NCI-H774 (cell line): ENCODE measurements around the gene HTT.

Experiments used
- DNase-seq: peaks from one replicate; lab custom pipeline; 2025; lab: John Stamatoyannopoulos, UW

HTT gene

DNA sequence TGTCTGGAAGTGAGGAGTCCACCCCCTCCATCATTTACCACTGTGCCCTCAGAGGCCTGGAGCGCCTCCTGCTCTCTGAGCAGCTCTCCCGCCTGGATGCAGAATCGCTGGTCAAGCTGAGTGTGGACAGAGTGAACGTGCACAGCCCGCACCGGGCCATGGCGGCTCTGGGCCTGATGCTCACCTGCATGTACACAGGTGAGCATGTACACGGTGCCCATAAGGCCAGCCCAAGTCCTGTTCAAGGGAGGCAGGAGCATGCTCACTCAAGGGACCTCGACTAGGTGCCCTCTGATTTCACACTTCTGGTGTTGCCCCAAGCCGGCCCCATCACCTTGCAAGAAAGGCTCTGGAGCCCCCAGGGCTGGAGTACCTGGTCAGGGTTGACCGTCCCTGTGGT lies 161.1 kb downstream of the HTT start:
- no peak for DNase-seq

DNA sequence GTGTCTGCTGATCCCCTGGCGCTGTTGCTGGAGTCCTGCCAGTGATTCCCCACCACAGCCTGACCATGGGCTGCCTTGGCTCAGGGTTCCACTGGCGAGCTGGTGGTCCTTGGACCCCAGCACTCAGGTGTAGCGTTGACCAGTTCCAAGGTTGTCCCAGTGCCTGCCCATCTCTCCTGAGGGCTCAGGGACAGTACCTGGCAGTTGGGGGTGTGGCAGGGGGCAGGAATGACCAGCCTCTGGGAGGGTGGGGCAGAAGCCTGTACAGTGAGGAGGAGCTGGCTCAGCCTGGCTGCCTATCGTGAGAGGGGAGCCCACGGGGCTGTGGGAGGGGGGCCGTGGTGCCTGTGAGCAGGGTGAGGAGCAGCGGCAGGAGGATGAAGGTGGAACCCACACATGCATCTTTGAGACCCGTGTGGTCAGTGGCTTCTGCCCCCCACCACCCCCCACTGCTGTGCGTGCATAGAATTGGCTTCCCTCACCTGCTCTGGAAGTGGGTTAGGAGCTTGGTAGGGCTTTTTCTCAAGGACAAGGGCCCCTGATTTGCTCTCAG lies 161.9 kb downstream of the HTT start:
- DNase-seq, result no peak

DNA sequence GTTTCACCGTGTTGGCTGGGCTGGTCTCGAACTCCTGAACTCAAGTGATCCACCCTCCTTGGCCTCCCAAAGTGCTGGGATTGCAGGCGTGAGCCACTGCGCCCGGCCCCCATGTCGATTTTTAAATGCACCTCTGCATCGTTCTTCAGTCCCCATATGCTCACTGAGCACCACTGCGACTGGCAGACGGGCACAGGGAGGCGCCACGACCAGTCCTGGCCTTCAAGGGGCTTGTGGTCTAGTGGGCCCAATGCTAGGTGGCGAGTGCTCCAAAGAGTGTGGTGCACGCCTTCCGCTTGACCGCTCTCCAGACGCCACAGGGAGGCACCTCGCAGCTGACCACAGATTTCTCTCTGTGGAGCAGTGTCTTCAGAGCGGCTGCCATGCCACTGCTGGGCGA lies 162.8 kb downstream of the HTT start:
- DNase-seq, result no peak

DNA sequence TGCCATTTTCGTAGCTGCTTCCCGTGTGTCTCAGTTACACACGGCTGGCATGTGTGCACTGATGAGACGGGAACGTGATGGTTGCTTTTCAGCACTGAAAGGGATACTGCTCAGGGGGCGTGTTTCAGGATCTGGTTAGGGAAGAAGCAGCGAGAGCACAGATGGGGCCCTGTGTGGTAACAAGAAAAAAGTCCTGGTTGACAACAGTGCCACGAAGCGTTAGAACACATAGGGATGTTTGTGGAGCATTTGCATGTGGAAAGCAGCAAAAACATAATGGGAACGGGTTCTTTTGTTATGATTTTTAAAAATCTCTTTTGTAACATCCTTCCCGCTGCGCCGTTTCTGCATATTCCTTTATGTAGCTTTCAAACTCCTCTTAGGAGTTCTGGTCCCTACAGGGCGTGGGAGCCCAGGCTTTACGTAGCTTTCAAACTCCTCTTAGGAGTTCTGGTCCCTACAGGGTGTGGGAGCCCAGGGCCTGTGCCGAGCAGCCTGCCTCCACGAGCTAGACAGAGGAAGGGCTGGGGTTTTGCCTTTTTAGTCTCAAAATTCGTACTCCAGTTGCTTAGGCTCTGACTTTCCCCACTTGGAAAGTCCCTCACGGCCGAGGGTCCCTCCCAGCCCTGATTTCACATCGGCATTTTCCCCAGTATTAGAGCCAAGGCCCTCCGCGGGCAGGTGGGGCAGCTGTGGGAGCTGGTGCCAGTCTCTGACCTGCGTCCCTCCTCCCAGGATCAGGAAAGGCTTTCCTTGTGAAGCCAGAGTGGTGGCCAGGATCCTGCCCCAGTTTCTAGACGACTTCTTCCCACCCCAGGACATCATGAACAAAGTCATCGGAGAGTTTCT lies 163.5 kb downstream of the HTT start:
- DNase-seq, result no peak

DNA sequence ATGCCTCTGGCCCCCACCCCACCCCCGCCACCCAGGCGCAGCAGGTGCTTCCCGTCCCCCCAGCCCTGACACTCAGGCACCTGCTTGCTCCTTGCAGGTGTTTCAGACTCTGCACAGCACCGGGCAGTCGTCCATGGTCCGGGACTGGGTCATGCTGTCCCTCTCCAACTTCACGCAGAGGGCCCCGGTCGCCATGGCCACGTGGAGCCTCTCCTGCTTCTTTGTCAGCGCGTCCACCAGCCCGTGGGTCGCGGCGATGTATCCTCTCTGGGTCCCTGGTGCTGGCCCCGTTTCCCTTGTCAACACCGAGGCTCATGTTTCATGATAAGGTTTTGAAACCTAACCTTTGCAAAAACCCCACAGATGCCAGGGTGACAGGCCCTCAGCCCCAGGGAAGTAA lies 164.2 kb downstream of the HTT start:
- DNase-seq, result no peak

DNA sequence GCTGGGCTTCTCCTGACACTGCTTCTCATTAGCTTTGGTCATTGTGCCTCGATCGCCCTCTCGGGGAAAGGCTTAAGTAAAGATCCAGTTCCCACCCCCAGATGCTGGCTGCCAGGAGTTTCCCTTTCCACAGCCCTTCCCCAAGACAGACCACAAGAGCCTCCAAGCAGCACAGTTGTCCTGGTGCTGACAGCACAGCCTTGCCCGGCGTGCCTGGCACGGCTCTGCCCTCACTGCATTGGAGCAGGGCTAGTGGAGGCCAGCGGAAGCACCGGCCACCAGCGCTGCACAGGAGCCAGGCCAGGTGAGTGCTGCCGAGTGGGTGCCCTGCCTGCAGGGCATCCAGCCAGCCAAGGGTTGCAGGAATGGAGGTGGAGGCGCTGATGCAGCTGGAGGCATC lies 164.8 kb downstream of the HTT start:
- DNase-seq, result no peak

DNA sequence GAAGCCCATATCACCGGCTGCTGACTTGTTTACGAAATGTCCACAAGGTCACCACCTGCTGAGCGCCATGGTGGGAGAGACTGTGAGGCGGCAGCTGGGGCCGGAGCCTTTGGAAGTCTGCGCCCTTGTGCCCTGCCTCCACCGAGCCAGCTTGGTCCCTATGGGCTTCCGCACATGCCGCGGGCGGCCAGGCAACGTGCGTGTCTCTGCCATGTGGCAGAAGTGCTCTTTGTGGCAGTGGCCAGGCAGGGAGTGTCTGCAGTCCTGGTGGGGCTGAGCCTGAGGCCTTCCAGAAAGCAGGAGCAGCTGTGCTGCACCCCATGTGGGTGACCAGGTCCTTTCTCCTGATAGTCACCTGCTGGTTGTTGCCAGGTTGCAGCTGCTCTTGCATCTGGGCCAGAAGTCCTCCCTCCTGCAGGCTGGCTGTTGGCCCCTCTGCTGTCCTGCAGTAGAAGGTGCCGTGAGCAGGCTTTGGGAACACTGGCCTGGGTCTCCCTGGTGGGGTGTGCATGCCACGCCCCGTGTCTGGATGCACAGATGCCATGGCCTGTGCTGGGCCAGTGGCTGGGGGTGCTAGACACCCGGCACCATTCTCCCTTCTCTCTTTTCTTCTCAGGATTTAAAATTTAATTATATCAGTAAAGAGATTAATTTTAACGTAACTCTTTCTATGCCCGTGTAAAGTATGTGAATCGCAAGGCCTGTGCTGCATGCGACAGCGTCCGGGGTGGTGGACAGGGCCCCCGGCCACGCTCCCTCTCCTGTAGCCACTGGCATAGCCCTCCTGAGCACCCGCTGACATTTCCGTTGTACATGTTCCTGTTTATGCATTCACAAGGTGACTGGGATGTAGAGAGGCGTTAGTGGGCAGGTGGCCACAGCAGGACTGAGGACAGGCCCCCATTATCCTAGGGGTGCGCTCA lies 165.8 kb downstream of the HTT start:
- no peak for DNase-seq

DNA sequence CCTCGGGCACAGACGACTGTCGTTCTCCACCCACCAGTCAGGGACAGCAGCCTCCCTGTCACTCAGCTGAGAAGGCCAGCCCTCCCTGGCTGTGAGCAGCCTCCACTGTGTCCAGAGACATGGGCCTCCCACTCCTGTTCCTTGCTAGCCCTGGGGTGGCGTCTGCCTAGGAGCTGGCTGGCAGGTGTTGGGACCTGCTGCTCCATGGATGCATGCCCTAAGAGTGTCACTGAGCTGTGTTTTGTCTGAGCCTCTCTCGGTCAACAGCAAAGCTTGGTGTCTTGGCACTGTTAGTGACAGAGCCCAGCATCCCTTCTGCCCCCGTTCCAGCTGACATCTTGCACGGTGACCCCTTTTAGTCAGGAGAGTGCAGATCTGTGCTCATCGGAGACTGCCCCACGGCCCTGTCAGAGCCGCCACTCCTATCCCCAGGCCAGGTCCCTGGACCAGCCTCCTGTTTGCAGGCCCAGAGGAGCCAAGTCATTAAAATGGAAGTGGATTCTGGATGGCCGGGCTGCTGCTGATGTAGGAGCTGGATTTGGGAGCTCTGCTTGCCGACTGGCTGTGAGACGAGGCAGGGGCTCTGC lies 166.5 kb downstream of the HTT start:
- no peak for DNase-seq

DNA sequence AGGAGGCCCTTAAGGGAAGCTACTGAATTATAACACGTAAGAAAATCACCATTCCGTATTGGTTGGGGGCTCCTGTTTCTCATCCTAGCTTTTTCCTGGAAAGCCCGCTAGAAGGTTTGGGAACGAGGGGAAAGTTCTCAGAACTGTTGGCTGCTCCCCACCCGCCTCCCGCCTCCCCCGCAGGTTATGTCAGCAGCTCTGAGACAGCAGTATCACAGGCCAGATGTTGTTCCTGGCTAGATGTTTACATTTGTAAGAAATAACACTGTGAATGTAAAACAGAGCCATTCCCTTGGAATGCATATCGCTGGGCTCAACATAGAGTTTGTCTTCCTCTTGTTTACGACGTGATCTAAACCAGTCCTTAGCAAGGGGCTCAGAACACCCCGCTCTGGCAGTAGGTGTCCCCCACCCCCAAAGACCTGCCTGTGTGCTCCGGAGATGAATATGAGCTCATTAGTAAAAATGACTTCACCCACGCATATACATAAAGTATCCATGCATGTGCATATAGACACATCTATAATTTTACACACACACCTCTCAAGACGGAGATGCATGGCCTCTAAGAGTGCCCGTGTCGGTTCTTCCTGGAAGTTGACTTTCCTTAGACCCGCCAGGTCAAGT lies 167.5 kb downstream of the HTT start:
- DNase-seq, result no peak

DNA sequence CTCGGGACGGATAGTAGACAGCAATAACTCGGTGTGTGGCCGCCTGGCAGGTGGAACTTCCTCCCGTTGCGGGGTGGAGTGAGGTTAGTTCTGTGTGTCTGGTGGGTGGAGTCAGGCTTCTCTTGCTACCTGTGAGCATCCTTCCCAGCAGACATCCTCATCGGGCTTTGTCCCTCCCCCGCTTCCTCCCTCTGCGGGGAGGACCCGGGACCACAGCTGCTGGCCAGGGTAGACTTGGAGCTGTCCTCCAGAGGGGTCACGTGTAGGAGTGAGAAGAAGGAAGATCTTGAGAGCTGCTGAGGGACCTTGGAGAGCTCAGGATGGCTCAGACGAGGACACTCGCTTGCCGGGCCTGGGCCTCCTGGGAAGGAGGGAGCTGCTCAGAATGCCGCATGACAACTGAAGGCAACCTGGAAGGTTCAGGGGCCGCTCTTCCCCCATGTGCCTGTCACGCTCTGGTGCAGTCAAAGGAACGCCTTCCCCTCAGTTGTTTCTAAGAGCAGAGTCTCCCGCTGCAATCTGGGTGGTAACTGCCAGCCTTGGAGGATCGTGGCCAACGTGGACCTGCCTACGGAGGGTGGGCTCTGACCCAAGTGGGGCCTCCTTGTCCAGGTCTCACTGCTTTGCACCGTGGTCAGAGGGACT lies 168.8 kb downstream of the HTT start:
- DNase-seq, result no peak

DNA sequence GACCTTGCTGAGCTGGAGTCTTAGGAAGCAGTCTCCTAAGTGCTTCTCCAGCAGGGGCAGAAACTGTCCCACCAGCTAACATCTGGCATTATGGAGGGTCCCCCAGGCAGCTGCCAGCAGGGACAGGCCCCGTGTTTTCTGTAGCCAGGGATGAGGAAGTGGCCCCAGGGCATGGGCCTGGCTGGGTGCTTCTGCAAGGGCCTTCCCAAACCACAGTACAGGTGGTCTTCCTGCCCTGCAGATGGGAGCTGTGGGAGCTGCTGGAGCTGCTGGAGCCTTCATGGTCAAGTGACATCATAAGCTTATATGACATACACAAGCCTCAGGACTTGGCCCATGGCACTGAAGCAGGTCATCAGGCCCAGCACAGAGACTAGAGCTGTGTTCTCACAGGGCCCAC lies 169.5 kb downstream of the HTT start:
- DNase-seq, result no peak

DNA sequence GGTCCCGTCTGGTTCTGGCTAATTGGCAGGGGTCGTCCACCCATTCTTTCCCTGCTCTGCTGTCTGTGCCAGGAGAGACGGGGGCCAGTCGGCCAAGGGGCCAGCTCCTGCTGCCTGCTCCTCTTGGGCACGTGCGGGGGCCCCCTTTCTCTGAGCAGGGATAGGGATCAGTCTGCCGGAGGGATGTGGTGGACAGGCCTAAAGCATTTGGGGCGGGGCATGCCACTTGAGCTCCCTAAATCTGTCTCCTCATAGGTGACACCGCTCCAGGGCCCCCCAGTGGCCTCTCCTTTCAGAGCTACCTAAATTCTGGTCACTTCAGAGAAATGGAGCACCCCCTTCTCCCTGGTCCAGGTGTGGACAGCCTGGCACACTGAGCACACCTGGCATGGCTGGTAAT lies 170.3 kb downstream of the HTT start:
- no peak for DNase-seq

DNA sequence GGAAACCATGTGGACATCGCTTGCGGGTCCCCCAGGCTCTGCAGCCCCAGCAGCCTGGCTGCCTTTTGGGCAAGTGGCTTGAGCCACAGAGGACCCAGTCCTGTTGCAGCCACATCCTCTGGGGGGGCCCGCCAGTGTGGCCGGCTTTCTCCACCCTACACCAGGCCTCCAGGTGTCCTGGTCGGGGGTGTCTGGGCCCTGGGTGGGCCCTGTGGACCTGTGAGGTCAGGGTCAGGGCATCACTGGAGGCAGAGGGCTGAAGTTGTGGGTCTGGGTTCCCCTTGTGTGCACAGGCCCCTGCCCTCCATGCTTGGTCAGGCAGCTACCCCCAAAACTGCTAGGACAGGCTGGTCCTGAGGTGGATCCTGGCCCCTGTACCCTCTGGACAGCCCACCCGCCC lies 171.2 kb downstream of the HTT start:
- no peak for DNase-seq

DNA sequence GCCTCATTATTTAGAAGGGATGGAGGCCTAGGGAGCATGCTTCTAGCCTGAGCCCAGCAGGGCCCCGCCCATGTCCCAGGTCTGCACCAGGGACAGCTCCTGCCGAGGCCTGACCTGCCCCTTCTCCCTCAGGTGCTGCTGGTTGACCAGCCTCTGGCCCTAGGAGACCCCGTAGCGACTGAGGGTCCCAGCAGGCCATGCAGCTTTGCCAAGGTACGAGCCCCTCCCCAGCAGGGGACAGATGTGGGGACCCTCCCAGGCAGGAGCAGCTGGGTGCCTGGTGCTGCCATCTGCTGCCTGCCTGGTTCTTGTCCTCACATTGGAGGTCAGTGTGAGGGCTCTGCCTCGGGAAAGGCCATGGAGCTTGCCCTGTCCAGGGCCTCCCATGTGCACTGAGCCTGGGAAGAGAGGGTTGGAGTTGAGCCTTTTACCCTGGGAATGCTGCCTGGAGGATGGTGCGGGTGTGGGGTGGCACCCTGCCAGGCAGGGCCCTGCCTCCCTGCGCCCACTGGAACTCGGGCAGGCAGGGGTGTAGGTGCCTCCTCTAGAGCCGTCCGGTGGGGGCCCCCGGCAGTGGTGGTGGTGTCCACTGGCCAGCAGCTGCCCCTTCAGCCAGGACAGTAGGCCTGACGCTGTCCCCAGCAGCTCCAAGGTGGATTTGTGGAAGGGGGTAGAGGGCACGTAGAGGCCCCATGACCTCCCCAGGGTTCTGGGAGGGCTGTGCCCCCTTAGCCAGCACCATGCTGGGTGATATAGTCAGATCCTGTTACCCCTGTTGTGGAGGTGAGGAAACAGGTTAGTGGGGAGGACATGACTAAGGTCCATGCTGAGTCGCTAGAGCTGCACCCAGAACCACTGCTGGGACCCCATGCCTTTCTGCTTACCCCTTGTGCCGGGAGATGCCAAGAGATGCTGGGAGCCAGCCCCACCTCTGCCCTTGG lies 172.2 kb downstream of the HTT start:
- no peak for DNase-seq

DNA sequence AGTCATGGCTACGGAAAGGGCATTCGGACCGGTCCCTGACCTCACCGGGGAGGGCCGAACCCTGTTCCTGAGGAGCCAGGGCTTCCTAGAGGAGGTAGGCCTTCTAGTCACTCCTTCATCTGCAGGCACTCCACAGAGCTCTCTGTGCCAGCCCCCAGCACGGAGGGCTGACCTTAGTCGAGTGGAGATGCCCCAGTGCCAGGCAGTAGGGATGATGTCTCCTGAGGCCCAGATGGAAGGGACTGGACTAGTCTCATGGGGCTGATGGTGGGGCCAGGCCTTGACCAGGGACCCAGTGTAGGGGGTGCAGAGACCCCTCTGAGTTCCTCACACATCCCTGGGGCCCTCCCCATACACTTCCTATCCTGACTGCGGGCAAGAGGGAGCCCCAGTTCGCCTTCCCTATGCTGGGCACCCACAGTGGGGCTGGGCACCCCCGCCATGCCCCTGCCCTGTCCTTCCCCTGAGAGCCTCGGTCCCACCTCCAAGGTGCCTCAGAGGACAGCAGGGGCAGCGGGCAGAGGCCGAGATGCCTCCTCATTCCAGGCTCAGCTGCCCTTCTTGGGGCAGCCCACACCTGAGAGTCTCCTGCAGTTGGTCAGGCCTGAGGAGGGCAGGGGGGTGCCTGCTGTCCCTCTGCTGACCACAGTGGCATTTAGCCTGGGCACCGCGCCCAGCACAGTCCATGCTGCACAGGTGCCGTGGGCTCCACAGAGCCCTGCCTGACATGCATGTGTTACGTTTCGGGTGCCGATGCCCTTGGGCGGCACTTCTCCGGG lies 173.1 kb downstream of the HTT start:
- DNase-seq, result no peak

DNA sequence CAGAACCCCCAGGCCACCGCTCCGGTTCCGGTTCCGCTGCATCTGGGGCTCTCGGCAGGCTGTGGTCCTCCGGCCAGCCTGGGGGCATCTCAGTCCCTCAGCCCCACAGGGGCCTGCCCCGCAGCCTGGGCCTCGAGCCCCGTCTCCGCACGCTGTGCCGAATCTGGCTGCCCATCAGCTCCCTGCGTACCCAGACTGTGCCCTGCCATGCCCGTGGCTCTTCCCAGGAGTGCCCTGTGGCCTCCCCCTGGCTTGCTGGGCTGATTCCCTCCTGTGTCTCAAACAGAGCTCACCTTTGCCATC lies 173.6 kb downstream of the HTT start:
- no peak for DNase-seq

DNA sequence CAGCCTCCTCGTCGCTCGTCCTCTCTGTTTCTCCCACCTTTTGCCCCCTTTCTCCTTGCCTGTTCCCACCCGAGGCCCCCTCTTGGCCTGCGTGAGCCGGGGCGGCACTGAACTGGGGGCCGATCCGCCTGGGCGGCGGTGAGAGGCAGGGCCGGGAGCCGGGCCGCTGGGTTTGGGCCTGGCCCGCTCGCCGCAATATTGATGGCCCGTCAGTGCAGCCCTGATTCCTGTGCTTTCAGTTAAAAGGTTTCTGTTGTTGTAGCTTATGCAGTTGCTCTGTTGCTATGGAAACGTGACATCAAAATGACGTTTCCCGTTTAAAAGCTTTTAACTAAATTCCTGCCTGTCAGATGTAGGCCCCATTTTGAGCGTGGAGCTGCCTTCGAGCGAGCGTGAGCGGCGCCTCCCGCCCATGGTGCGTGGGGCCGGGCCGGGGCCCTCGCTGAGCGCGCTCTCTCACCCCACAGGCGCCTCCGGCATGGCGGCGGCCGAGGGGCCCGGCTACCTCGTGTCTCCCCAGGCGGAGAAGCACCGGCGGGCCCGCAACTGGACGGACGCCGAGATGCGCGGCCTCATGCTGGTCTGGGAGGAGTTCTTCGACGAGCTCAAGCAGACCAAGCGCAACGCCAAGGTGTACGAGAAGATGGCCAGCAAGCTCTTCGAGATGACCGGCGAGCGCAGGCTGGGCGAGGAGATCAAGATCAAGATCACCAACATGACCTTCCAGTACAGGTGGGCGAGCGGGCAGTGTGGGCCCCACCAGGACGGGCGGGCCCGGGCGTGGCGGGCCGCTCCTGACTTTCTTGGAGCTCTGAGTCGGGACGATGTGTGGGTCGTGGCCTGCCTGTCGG lies 174.6 kb downstream of the HTT start, which contains the start of gene MSANTD1:
Gene MSANTD1, plus strand, starts transcription at position 349 of the 851 bp plus-strand sequence. Its CDS starts 64 bp downstream, at position 413.
- DNase-seq, result no peak

DNA sequence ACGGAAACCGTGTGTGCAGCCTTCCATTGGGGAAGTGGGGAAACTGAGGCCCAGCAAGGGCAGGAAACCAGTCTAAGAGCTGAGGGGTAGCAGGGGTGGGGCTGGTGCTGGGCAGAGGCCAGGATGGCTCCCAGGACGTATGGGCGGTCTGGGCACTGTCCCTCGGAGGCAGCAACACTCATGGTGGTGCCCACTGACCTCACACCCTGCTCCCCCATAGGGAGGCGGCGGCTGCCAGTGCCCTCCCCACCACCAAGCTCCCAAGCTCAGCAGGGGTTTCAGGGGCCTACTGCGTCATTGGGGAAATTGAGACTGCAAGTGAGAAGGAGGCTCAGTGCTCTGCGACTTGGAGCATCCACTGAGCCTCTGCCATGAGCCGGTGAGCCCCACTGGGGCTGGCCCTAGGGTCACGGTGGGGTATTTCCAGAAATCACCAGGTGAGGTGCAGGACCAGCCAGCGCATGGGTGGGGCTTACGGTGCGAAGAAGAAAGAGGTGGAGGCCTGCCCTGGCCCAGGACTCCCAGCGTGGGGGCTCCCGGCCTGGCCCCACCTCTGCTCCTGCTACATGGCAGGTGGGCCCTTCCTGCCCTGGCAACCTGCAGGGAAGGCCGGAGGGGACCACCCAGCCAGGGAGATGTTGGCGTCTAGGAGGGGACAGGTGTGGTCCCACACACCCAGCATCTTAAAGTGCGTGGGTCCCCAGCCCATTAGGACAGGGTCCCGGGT lies 175.4 kb downstream of the HTT start:
- DNase-seq, result no peak
